ENCODE data around the gene NAALADL1. TPM values are rescaled to one million over a fixed set of nuclear protein-coding genes. Genes with fewer than 3 reads are reported as not detected.
A peak's percentile ranks its signal among the peaks of the same experiment; 100 is the strongest.

The NAALADL1 gene
- total and polyA plus RNA-seq, 4 donors = 7.4 to 22.0 (median 13.2) TPM

DNA sequence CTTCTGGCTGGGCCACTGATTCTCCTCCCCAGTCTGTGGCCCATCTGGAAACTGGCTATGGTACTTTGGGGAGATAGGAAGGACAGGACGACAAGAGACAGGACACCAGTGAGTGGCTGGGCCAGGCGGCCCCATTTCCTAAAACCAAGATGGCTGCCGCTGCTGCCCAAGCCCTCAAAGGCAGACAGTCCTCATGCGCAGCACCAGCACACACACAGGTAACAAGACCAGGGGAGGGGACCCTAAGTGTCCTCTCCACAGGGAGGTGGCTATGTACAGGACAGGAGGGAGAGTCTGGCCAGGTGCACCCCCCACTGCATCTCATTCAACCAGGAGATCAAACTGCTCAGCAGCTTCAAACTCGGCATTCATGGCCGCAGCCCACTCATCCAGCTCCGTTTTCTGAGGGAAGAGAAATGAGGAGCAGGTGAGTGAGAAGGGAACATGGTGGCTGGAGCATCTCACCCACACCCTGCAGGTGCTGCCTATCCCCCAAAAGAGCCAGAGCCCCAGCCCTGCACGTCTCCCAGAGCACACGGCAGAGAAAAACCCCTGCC, 20.5 kb upstream of the NAALADL1 start:
- no peaks in the 10 kb centered on the region for H3K27me3 ChIP-seq (ENCODE audit: control insufficient read depth in 3 of 3, insufficient read depth in 3 of 3, low read length in 2 of 3)
- ATAC-seq (ENCODE audit: insufficient read depth, low FRiP score) (no peak), DNase-seq (no peak)
- WGBS, 2 donors = 94 to 96% methylated on average over 9 of the region's 9 CpGs
- H3K9ac ChIP-seq (ENCODE audit: insufficient read depth in 1 of 2, low read length in 2 of 2) = no peak overlapping the region
- TF ChIP-seq, protein P1, sequence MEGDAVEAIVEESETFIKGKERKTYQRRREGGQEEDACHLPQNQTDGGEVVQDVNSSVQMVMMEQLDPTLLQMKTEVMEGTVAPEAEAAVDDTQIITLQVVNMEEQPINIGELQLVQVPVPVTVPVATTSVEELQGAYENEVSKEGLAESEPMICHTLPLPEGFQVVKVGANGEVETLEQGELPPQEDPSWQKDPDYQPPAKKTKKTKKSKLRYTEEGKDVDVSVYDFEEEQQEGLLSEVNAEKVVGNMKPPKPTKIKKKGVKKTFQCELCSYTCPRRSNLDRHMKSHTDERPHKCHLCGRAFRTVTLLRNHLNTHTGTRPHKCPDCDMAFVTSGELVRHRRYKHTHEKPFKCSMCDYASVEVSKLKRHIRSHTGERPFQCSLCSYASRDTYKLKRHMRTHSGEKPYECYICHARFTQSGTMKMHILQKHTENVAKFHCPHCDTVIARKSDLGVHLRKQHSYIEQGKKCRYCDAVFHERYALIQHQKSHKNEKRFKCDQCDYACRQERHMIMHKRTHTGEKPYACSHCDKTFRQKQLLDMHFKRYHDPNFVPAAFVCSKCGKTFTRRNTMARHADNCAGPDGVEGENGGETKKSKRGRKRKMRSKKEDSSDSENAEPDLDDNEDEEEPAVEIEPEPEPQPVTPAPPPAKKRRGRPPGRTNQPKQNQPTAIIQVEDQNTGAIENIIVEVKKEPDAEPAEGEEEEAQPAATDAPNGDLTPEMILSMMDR (IDR thresholded peaks at IDR 0.05; ENCODE audit: control extremely low read depth, extremely low read depth) = no peak
- H3K4me3 ChIP-seq = no peak overlapping the region
- peaks cover 0 to 13% (median 1%) of the 10 kb centered on the region in 4 donors for H3K36me3 ChIP-seq (ENCODE audit: control insufficient read depth in 4 of 4, insufficient read depth in 4 of 4, low read length in 4 of 4)
- peaks cover 0 to 12% (median 5%) of the 10 kb centered on the region in 5 donors for H3K4me1 ChIP-seq (ENCODE audit: control insufficient read depth in 5 of 5, insufficient read depth in 5 of 5, low read length in 5 of 5)
- H3K9me3 ChIP-seq (ENCODE audit: control insufficient read depth in 4 of 4, insufficient read depth in 3 of 4, low read length in 3 of 4) = no peaks in the 10 kb centered on the region
- H3K27ac ChIP-seq (ENCODE audit: low read depth in 1 of 2, low read length in 1 of 2) = no peak overlapping the region

DNA sequence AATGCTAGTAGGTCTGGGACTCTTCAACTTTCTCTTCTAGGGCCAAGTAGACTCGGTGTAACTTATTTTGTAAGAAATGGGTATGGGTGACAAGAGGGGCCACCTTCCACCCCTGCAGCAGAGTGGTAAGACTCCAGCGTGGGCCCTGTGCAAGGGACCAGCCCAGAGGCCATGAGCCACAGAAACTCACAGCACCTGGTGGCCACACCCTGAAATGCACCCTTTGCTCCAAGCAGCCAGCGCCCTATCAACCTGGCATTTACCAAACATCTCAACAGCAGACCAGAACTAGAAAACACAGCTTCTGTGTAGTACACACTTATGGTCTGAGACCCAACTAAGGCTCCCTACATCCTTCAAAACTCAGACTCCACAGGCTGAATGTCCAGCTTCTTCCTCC, 19.8 kb upstream of the NAALADL1 start:
- Histone ChIP-seq H3K9ac (ENCODE audit: insufficient read depth in 1 of 2, low read length in 2 of 2) (no peak overlapping the region), H3K4me1 (ENCODE audit: control insufficient read depth in 5 of 5, insufficient read depth in 5 of 5, low read length in 5 of 5) (peaks cover 0 to 6% (median 3%) of the 10 kb centered on the region in 5 donors), H3K27me3 (ENCODE audit: control insufficient read depth in 3 of 3, insufficient read depth in 3 of 3, low read length in 2 of 3) (no peaks in the 10 kb centered on the region), H3K36me3 (ENCODE audit: control insufficient read depth in 4 of 4, insufficient read depth in 4 of 4, low read length in 4 of 4) (peaks cover 0 to 13% (median 1%) of the 10 kb centered on the region in 4 donors), H3K27ac (ENCODE audit: low read depth in 1 of 2, low read length in 1 of 2) (no peak overlapping the region), H3K9me3 (ENCODE audit: control insufficient read depth in 4 of 4, insufficient read depth in 3 of 4, low read length in 3 of 4) (no peaks in the 10 kb centered on the region), H3K4me3 (no peak overlapping the region)
- DNase-seq (no peak), ATAC-seq (ENCODE audit: insufficient read depth, low FRiP score) (peak; percentile 47)
- TF ChIP-seq, protein P1 (IDR thresholded peaks at IDR 0.05; ENCODE audit: control extremely low read depth, extremely low read depth) = peak; percentile 42
- WGBS, 2 donors = 57 to 66% methylated on average over 3 of the region's 3 CpGs

DNA sequence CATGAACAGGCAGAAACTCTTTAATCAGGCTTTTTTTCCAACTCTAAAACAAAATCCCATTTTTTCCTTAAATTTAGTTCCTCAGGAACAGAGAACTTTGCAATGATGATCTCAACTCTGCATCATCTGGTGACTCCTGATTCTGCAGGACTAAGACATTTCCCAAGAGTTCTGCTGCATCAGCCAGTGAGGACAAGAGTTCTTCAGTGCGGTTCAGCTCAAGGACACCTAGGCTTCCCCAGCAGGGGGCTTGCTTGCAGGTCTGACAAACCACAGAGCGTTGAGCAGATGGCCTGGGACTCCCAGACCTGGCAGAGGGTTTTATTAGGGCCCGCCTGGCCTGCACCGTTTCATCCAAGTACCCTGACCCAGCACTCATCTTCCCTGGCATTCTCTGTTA, 19.1 kb upstream of the NAALADL1 start:
- DNase-seq (no peak), ATAC-seq (ENCODE audit: insufficient read depth, low FRiP score) (no peak)
- H3K36me3 ChIP-seq (ENCODE audit: control insufficient read depth in 4 of 4, insufficient read depth in 4 of 4, low read length in 4 of 4) = peaks cover 0 to 13% (median 1%) of the 10 kb centered on the region in 4 donors
- no peaks in the 10 kb centered on the region for H3K4me1 ChIP-seq (ENCODE audit: control insufficient read depth in 5 of 5, insufficient read depth in 5 of 5, low read length in 5 of 5)
- H3K27ac ChIP-seq (ENCODE audit: low read depth in 1 of 2, low read length in 1 of 2) = no peak overlapping the region
- TF ChIP-seq, protein P1 (IDR thresholded peaks at IDR 0.05; ENCODE audit: control extremely low read depth, extremely low read depth) = no peak
- H3K27me3 ChIP-seq (ENCODE audit: control insufficient read depth in 3 of 3, insufficient read depth in 3 of 3, low read length in 2 of 3) = no peaks in the 10 kb centered on the region
- no peak overlapping the region for H3K9ac ChIP-seq (ENCODE audit: insufficient read depth in 1 of 2, low read length in 2 of 2)
- H3K4me3 ChIP-seq = no peak overlapping the region
- 84 to 87% methylated on average over 4 of the region's 4 CpGs for WGBS, 2 donors
- H3K9me3 ChIP-seq (ENCODE audit: control insufficient read depth in 4 of 4, insufficient read depth in 3 of 4, low read length in 3 of 4) = no peaks in the 10 kb centered on the region

DNA sequence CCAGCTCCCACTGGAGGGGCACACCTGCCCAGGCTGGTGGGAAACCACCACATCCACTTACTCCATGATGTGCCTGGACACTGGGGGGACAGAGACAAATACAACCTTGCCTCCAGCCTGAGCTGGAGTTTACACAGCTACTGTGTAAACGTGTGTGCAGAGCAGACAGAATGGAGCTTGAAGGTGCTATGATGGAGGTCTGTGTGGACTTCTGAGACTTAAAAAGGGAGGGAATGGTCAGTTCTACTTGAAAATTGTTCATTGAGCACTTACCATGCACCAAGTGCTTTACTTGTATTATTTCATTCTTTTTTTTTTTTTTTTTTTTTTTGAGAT, 14.2 kb upstream of the NAALADL1 start:
- 61 to 92% methylated on average over 1 of the region's 1 CpG for WGBS, 2 donors
- H3K4me3 ChIP-seq = no peak overlapping the region
- no peak for DNase-seq
- H3K36me3 ChIP-seq (ENCODE audit: control insufficient read depth in 4 of 4, insufficient read depth in 4 of 4, low read length in 4 of 4) = peaks cover 0 to 2% (median 0%) of the 10 kb centered on the region in 4 donors
- TF ChIP-seq, protein P1 (IDR thresholded peaks at IDR 0.05; ENCODE audit: control extremely low read depth, extremely low read depth) = no peak
- H3K9me3 ChIP-seq (ENCODE audit: control insufficient read depth in 4 of 4, insufficient read depth in 3 of 4, low read length in 3 of 4) = no peaks in the 10 kb centered on the region
- no peaks in the 10 kb centered on the region for H3K4me1 ChIP-seq (ENCODE audit: control insufficient read depth in 5 of 5, insufficient read depth in 5 of 5, low read length in 5 of 5)
- H3K27me3 ChIP-seq (ENCODE audit: control insufficient read depth in 3 of 3, insufficient read depth in 3 of 3, low read length in 2 of 3) = no peaks in the 10 kb centered on the region
- H3K27ac ChIP-seq (ENCODE audit: low read depth in 1 of 2, low read length in 1 of 2) = no peak overlapping the region
- no peak overlapping the region for H3K9ac ChIP-seq (ENCODE audit: insufficient read depth in 1 of 2, low read length in 2 of 2)
- ATAC-seq (ENCODE audit: insufficient read depth, low FRiP score) = no peak

Data from lung (tissue), 12 donors.